ENCODE data around the gene PTGS2. TPM values are rescaled to one million over a fixed set of nuclear protein-coding genes. Genes with fewer than 3 reads are reported as not detected.

Gene PTGS2
- total RNA-seq, 1 experiment from 2014 or later = 0.20 TPM

DNA sequence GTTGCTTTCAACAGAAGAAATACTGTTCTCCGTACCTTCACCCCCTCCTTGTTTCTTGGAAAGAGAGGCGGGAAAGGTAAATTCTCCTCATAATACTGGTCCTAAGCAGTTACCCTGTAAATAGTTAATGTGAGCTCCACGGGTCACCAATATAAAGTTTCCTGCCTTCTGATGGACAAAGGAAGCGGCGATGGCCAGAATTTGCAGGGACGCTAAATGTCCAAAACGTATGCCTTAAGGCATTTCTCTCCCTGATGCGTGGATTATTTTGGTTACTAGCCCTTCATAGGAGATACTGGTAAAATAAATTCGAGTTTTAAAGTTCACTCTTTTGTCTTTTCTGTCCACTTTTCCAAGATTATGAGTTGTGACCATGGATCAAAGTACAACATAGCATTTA, 898 bp upstream of the PTGS2 start:
- no peaks in the 10 kb centered on the region for H3K9me3 Mint-ChIP-seq
- ChIA-PET POLR2A (no interaction called here), CTCF (interaction anchor here (1.0 to 1.7 kb wide), 6 partner anchors 10 to 307 kb away, joined by 3 to 8 read pairs (median 5); partner anchors contain the start of genes ODR4 and TPR)
- 0 out of 2 replicates have a peak overlapping the region, but pooled peaks have one; percentile 92 for H3K27ac Mint-ChIP-seq
- H3K27me3 Mint-ChIP-seq (ENCODE audit: low read depth) = peaks cover 19% of the 10 kb centered on the region
- H3K4me1 Mint-ChIP-seq = peaks cover 13% of the 10 kb centered on the region
- ATAC-seq = no peak
- H3K4me3 Mint-ChIP-seq = peak overlapping the region; percentile 93
- DNase-seq (ENCODE audit: low spot score) = no peak
- H3K36me3 Mint-ChIP-seq = no peaks in the 10 kb centered on the region
- TF ChIP-seq NR3C1 (CRISPR knock-in tag; conservative IDR thresholded peaks at IDR 0.05; ENCODE audit: low read depth) (no peak), TEAD1 (CRISPR knock-in tag; IDR thresholded peaks at IDR 0.05) (no peak), GTF2I (CRISPR knock-in tag; conservative IDR thresholded peaks at IDR 0.05) (no peak)

DNA sequence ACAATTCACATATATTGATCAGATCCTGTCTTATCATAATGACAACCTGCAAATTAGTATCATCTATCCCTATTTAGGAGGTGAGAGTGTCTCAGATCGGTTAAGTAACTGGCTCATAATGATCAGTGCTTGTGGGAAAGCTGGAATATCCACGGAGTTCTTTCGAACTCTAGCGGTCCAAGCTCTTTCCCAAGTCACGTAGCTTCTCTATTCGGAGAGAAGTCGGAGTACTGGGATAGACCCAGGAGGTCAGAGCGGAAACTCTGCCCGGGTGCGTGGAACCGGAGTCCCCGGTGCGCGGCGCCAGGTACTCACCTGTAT, 339 bp downstream of the PTGS2 start:
- DNase-seq (ENCODE audit: low spot score) (no peak), ATAC-seq (no peak)
- Mint-ChIP-seq H3K27ac (no peak overlapping the region), H3K27me3 (ENCODE audit: low read depth) (peaks cover 19% of the 10 kb centered on the region), H3K9me3 (no peaks in the 10 kb centered on the region), H3K36me3 (no peaks in the 10 kb centered on the region), H3K4me3 (peak overlapping the region; percentile 93), H3K4me1 (peaks cover 13% of the 10 kb centered on the region)
- ChIA-PET CTCF (interaction anchor here (0.6 to 1.7 kb wide), 11 partner anchors 11 to 390 kb away, joined by 3 to 8 read pairs (median 5); partner anchors contain the start of genes ODR4 and TPR), POLR2A (interaction anchor here (1.2 kb wide), 1 partner anchor 74 kb away, joined by 6 read pairs; no protein-coding TSS in a partner anchor)
- TF ChIP-seq SOX15 (CRISPR knock-in tag; IDR thresholded peaks at IDR 0.05) (no peak), ZNF423 (CRISPR knock-in tag; IDR thresholded peaks at IDR 0.05) (peak; percentile 84)
- TF ChIP-seq, protein P1, sequence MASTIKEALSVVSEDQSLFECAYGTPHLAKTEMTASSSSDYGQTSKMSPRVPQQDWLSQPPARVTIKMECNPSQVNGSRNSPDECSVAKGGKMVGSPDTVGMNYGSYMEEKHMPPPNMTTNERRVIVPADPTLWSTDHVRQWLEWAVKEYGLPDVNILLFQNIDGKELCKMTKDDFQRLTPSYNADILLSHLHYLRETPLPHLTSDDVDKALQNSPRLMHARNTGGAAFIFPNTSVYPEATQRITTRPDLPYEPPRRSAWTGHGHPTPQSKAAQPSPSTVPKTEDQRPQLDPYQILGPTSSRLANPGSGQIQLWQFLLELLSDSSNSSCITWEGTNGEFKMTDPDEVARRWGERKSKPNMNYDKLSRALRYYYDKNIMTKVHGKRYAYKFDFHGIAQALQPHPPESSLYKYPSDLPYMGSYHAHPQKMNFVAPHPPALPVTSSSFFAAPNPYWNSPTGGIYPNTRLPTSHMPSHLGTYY (CRISPR knock-in tag; IDR thresholded peaks at IDR 0.05) = peak; percentile 10; the same call in 1 of the 2 replicates

DNA sequence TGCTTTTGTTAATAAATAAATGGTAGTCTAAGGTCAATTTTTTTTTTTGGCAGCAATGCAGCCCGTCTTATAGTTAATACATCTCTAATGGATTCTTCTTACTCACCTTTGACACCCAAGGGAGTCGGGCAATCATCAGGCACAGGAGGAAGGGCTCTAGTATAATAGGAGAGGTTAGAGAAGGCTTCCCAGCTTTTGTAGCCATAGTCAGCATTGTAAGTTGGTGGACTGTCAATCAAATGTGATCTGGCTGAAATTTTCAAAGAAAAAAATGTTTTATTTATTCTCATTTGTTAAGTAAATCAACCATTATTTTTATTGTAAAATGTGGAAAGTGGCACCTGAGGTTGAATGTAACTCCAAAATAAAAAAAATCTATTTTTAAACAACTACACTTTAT, 2.1 kb downstream of the PTGS2 start:
- Mint-ChIP-seq H3K4me1 (peaks cover 13% of the 10 kb centered on the region), H3K9me3 (no peaks in the 10 kb centered on the region), H3K36me3 (no peaks in the 10 kb centered on the region), H3K4me3 (no peak overlapping the region), H3K27ac (no peak overlapping the region), H3K27me3 (ENCODE audit: low read depth) (peaks cover 19% of the 10 kb centered on the region)
- DNase-seq (ENCODE audit: low spot score) (no peak), ATAC-seq (no peak)
- ChIA-PET CTCF (no interaction called here), POLR2A (no interaction called here)
- TF ChIP-seq ZBTB21 (CRISPR knock-in tag; IDR thresholded peaks at IDR 0.05; ENCODE audit: borderline replicate concordance) (no peak), ESRRA (CRISPR knock-in tag; IDR thresholded peaks at IDR 0.05; ENCODE audit: borderline replicate concordance) (no peak), CBFB (CRISPR knock-in tag; IDR thresholded peaks at IDR 0.05; ENCODE audit: low read depth) (no peak), GTF2I (CRISPR knock-in tag; conservative IDR thresholded peaks at IDR 0.05) (no peak), GRHL2 (CRISPR knock-in tag; IDR thresholded peaks at IDR 0.05; ENCODE audit: insufficient replicate concordance, severe bottlenecking) (no peak), PRRX2 (CRISPR knock-in tag; IDR thresholded peaks at IDR 0.05) (no peak), NFATC4 (CRISPR knock-in tag; IDR thresholded peaks at IDR 0.05) (no peak), NR2C2 (CRISPR knock-in tag; IDR thresholded peaks at IDR 0.05) (no peak), IRF2 (CRISPR knock-in tag; IDR thresholded peaks at IDR 0.05; ENCODE audit: borderline replicate concordance, low read depth) (no peak), GABPB1 (CRISPR knock-in tag; IDR thresholded peaks at IDR 0.05) (no peak), SOX15 (CRISPR knock-in tag; IDR thresholded peaks at IDR 0.05) (no peak), HMGA2 (CRISPR knock-in tag; IDR thresholded peaks at IDR 0.05) (no peak), OVOL2 (CRISPR knock-in tag; IDR thresholded peaks at IDR 0.05; ENCODE audit: borderline replicate concordance) (no peak), NR3C1 (CRISPR knock-in tag; conservative IDR thresholded peaks at IDR 0.05; ENCODE audit: low read depth) (no peak)
- TF ChIP-seq, protein P2, sequence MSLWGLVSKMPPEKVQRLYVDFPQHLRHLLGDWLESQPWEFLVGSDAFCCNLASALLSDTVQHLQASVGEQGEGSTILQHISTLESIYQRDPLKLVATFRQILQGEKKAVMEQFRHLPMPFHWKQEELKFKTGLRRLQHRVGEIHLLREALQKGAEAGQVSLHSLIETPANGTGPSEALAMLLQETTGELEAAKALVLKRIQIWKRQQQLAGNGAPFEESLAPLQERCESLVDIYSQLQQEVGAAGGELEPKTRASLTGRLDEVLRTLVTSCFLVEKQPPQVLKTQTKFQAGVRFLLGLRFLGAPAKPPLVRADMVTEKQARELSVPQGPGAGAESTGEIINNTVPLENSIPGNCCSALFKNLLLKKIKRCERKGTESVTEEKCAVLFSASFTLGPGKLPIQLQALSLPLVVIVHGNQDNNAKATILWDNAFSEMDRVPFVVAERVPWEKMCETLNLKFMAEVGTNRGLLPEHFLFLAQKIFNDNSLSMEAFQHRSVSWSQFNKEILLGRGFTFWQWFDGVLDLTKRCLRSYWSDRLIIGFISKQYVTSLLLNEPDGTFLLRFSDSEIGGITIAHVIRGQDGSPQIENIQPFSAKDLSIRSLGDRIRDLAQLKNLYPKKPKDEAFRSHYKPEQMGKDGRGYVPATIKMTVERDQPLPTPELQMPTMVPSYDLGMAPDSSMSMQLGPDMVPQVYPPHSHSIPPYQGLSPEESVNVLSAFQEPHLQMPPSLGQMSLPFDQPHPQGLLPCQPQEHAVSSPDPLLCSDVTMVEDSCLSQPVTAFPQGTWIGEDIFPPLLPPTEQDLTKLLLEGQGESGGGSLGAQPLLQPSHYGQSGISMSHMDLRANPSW (CRISPR knock-in tag; conservative IDR thresholded peaks at IDR 0.05; ENCODE audit: low read depth) = no peak
- TF ChIP-seq, protein P3, sequence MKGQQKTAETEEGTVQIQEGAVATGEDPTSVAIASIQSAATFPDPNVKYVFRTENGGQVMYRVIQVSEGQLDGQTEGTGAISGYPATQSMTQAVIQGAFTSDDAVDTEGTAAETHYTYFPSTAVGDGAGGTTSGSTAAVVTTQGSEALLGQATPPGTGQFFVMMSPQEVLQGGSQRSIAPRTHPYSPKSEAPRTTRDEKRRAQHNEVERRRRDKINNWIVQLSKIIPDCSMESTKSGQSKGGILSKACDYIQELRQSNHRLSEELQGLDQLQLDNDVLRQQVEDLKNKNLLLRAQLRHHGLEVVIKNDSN (CRISPR knock-in tag; IDR thresholded peaks at IDR 0.05) = no peak
- TF ChIP-seq, protein P4, sequence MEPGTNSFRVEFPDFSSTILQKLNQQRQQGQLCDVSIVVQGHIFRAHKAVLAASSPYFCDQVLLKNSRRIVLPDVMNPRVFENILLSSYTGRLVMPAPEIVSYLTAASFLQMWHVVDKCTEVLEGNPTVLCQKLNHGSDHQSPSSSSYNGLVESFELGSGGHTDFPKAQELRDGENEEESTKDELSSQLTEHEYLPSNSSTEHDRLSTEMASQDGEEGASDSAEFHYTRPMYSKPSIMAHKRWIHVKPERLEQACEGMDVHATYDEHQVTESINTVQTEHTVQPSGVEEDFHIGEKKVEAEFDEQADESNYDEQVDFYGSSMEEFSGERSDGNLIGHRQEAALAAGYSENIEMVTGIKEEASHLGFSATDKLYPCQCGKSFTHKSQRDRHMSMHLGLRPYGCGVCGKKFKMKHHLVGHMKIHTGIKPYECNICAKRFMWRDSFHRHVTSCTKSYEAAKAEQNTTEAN (CRISPR knock-in tag; IDR thresholded peaks at IDR 0.05) = no peak
- TF ChIP-seq, protein P1 (CRISPR knock-in tag; IDR thresholded peaks at IDR 0.05) = no peak
- TF ChIP-seq, protein P5, sequence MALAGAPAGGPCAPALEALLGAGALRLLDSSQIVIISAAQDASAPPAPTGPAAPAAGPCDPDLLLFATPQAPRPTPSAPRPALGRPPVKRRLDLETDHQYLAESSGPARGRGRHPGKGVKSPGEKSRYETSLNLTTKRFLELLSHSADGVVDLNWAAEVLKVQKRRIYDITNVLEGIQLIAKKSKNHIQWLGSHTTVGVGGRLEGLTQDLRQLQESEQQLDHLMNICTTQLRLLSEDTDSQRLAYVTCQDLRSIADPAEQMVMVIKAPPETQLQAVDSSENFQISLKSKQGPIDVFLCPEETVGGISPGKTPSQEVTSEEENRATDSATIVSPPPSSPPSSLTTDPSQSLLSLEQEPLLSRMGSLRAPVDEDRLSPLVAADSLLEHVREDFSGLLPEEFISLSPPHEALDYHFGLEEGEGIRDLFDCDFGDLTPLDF (CRISPR knock-in tag; IDR thresholded peaks at IDR 0.05) = no peak

All from WTC11 (cell line).